Hepatocyte (in vitro differentiated cells): Measurements from ENCODE around the gene TMPRSS6. TPM values are rescaled to one million over a fixed set of nuclear protein-coding genes. Genes with fewer than 3 reads are reported as not detected.

Experiments
- DNase-seq: peaks from one replicate; pipeline ENCODE4 v3.0.0-alpha.2; 2016; ENCODE audit warnings: low spot score
- H2AFZ ChIP-seq: fragments of 200-600 bp; sonication (generic); 2 replicates; pipeline ENCODE4 v1.6.0; 2016; ENCODE audit warnings: antibody characterized with exemption, mild to moderate bottlenecking
- H3K27ac ChIP-seq: fragments of 200-600 bp; sonication (generic); 2 replicates; pipeline ENCODE4 v1.5.1; 2016; ENCODE audit warnings: mild to moderate bottlenecking
- H3K27me3 ChIP-seq: fragments of 200-600 bp; sonication (generic); 2 replicates; pipeline ENCODE4 v1.6.1; 2016
- H3K36me3 ChIP-seq: fragments of 200-600 bp; sonication (generic); replicated peaks from 2 replicates; pipeline ENCODE4 v1.5.1; 2016; ENCODE audit warnings: low read depth; ENCODE audit not compliant: insufficient read depth
- H3K4me1 ChIP-seq: fragments of 200-600 bp; sonication (generic); 2 replicates; pipeline ENCODE4 v1.5.1; 2016; ENCODE audit warnings: mild to moderate bottlenecking, moderate library complexity; ENCODE audit not compliant: insufficient read depth
- H3K4me2 ChIP-seq: fragments of 200-600 bp; sonication (generic); 2 replicates; pipeline ENCODE4 v1.6.0; 2016
- H3K4me3 ChIP-seq: fragments of 200-600 bp; sonication (generic); 2 replicates; pipeline ENCODE4 v1.5.1; 2016; ENCODE audit warnings: mild to moderate bottlenecking
- H3K79me2 ChIP-seq: fragments of 200-600 bp; sonication (generic); 2 replicates; pipeline ENCODE4 v1.6.0; 2017; ENCODE audit warnings: mild to moderate bottlenecking
- H3K9me2 ChIP-seq: fragments of 200-600 bp; sonication (generic); replicated peaks from 2 replicates; pipeline ENCODE4 v1.6.0; 2017; ENCODE audit warnings: mild to moderate bottlenecking; ENCODE audit not compliant: insufficient read depth
- H3K9me3 ChIP-seq: fragments of 200-600 bp; sonication (generic); 2 replicates; pipeline ENCODE4 v1.5.1; 2016; ENCODE audit warnings: low read depth, mild to moderate bottlenecking
- H4K20me1 ChIP-seq: fragments of 200-600 bp; sonication (generic); 2 replicates; pipeline ENCODE4 v1.6.0; 2016; ENCODE audit warnings: mild to moderate bottlenecking; ENCODE audit not compliant: insufficient read depth, poor library complexity, severe bottlenecking
- CTCF ChIP-seq: fragments of 200-600 bp; sonication (generic); IDR thresholded peaks from 2 replicates; pipeline ENCODE4 v1.5.1; 2016; ENCODE audit warnings: antibody characterized with exemption, mild to moderate bottlenecking; ENCODE audit not compliant: poor library complexity
- EZH2 ChIP-seq: fragments of 200-600 bp; sonication (generic); IDR thresholded peaks from 2 replicates; pipeline ENCODE4 v1.6.1; 2016; ENCODE audit warnings: antibody characterized with exemption, mild to moderate bottlenecking, borderline replicate concordance
- EZH2phosphoT487 ChIP-seq: fragments of 200-600 bp; sonication (generic); IDR thresholded peaks from one replicate; pipeline ENCODE4 v1.6.1; 2018; ENCODE audit warnings: antibody characterized with exemption, mild to moderate bottlenecking, low read depth, moderate library complexity; ENCODE audit not compliant: unreplicated experiment, severe bottlenecking
- WGBS: methylation state at CpG from one replicate; pipeline ENCODE4 v1.1.6; 2016; ENCODE audit warnings: low lambda C conversion rate; ENCODE audit errors: missing lambda C conversion rate; 5-methylcytosine and 5-hydroxymethylcytosine counted together
- polyA plus RNA-seq: library from polyadenylated mRNA; unstranded; fragments of >200 nt; fragmentation: Nextera tagmentation; extraction: Ambion mirVana; gene quantifications from 2 replicates; pipeline ENCODE4 v1.2.1, GENCODE V29; 2016
- total RNA-seq: library from RNA; depleted of rRNA; stranded (reverse); fragments of >200 nt; gene quantifications from 2 replicates; pipeline ENCODE4 v1.2.3, GENCODE V29; 2014

TMPRSS6 gene
- total and polyA plus RNA-seq, 2 experiments from 2014 or later = 34.4 to 49.8 TPM

- H3K27ac ChIP-seq = no peak overlapping the region
- no peak overlapping the region for H2AFZ ChIP-seq
- H3K27me3 ChIP-seq = no peaks in the 10 kb centered on the region
- H3K36me3 ChIP-seq = no peaks in the 10 kb centered on the region
- no peaks in the 10 kb centered on the region for H3K79me2 ChIP-seq
- 90% methylated on average over 9 of the region's 9 CpGs for WGBS
- peaks cover 3% of the 10 kb centered on the region for H3K4me1 ChIP-seq
- no peak overlapping the region for H3K4me3 ChIP-seq
- TF ChIP-seq CTCF = no peak
- H3K9me2 ChIP-seq = no peaks in the 10 kb centered on the region
- no peaks in the 10 kb centered on the region for H3K9me3 ChIP-seq
- no peaks in the 10 kb centered on the region for H4K20me1 ChIP-seq
- DNase-seq = no peak
- no peak overlapping the region for H3K4me2 ChIP-seq
These were observed 52.3 kb downstream of the TMPRSS6 start for GRCh38 chr22:37057226-37057625.

- Histone ChIP-seq H3K4me3 (no peak overlapping the region), H3K36me3 (no peaks in the 10 kb centered on the region), H3K27me3 (no peaks in the 10 kb centered on the region), H3K4me1 (peaks cover 5% of the 10 kb centered on the region), H3K79me2 (no peaks in the 10 kb centered on the region), H3K9me3 (no peaks in the 10 kb centered on the region), H4K20me1 (no peaks in the 10 kb centered on the region), H3K27ac (no peak overlapping the region), H3K4me2 (no peak overlapping the region), H2AFZ (no peak overlapping the region), H3K9me2 (no peaks in the 10 kb centered on the region)
- DNase-seq = no peak
- 97% methylated on average over 13 of the region's 13 CpGs for WGBS
- TF ChIP-seq CTCF (no peak), EZH2 (no peak), EZH2phosphoT487 (no peak)
These were observed 53.3 kb downstream of the TMPRSS6 start for GRCh38 chr22:37056246-37056645.

GRCh38 chr22:37054600-37055365, 54.7 kb downstream of the TMPRSS6 start:
- no peak overlapping the region for H3K27ac ChIP-seq
- 88% methylated on average over 20 of the region's 20 CpGs for WGBS
- DNase-seq = no peak
- H3K4me3 ChIP-seq = no peak overlapping the region
- H4K20me1 ChIP-seq = no peaks in the 10 kb centered on the region
- H3K9me3 ChIP-seq = no peaks in the 10 kb centered on the region
- peaks cover 5% of the 10 kb centered on the region for H3K4me1 ChIP-seq
- no peaks in the 10 kb centered on the region for H3K9me2 ChIP-seq
- no peaks in the 10 kb centered on the region for H3K79me2 ChIP-seq
- no peak overlapping the region for H2AFZ ChIP-seq
- no peak for TF ChIP-seq EZH2phosphoT487
- TF ChIP-seq CTCF = no peak
- no peak for TF ChIP-seq EZH2
- no peaks in the 10 kb centered on the region for H3K27me3 ChIP-seq
- no peaks in the 10 kb centered on the region for H3K36me3 ChIP-seq
- no peak overlapping the region for H3K4me2 ChIP-seq

GRCh38 chr22:37054056-37054395, 55.5 kb downstream of the TMPRSS6 start:
- H3K9me3 ChIP-seq = no peaks in the 10 kb centered on the region
- H4K20me1 ChIP-seq = no peaks in the 10 kb centered on the region
- DNase-seq = no peak
- H3K9me2 ChIP-seq = no peaks in the 10 kb centered on the region
- H3K27ac ChIP-seq = no peak overlapping the region
- no peak overlapping the region for H3K4me3 ChIP-seq
- H3K4me1 ChIP-seq = peaks cover 5% of the 10 kb centered on the region
- no peak for TF ChIP-seq EZH2
- TF ChIP-seq CTCF = no peak
- no peak for TF ChIP-seq EZH2phosphoT487
- H3K79me2 ChIP-seq = no peaks in the 10 kb centered on the region
- H3K27me3 ChIP-seq = no peaks in the 10 kb centered on the region
- H3K36me3 ChIP-seq = no peaks in the 10 kb centered on the region
- H3K4me2 ChIP-seq = no peak overlapping the region
- no peak overlapping the region for H2AFZ ChIP-seq
- WGBS = 74% methylated on average over 8 of the region's 8 CpGs
